B cell (primary cell): ENCODE data around the gene CREBBP.

Experiments
- EZH2 ChIP-seq: IDR thresholded peaks from 2 replicates; pipeline ENCODE4 v1.6.1; 2012; ENCODE audit warnings: borderline replicate concordance, low read depth, mild to moderate bottlenecking, moderate library complexity, low read length; ENCODE audit not compliant: insufficient read depth, poor library complexity, severe bottlenecking
- TF ChIP-seq, protein P1 (sequence below): fragments of 200-600 bp; IDR thresholded peaks from one replicate; pipeline ENCODE4 v1.8.0; 2022; ENCODE audit warnings: antibody characterized with exemption, mild to moderate bottlenecking

DNA sequence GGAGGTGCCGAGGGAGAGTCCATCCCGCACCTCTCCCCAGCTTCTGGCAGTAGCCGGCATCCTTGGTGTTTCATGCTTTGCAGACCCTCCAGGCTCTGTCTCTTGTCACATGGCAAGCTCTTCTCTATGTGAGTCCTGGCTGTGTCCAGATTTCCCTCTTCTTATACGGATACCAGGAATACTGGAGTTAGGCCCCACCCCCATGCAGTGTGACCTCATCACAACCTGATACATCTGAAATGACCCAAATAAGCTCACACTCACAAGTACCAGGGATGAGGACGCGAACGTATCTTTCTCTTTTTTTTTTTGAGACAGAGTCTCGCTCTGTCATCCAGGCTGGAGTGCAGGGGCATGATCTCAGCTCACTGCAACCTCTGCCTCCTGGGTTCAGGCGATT is 186.5 kb downstream of the CREBBP start:
- TF ChIP-seq EZH2, result no peak
- TF ChIP-seq, protein P1, sequence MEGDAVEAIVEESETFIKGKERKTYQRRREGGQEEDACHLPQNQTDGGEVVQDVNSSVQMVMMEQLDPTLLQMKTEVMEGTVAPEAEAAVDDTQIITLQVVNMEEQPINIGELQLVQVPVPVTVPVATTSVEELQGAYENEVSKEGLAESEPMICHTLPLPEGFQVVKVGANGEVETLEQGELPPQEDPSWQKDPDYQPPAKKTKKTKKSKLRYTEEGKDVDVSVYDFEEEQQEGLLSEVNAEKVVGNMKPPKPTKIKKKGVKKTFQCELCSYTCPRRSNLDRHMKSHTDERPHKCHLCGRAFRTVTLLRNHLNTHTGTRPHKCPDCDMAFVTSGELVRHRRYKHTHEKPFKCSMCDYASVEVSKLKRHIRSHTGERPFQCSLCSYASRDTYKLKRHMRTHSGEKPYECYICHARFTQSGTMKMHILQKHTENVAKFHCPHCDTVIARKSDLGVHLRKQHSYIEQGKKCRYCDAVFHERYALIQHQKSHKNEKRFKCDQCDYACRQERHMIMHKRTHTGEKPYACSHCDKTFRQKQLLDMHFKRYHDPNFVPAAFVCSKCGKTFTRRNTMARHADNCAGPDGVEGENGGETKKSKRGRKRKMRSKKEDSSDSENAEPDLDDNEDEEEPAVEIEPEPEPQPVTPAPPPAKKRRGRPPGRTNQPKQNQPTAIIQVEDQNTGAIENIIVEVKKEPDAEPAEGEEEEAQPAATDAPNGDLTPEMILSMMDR, result no peak
